SW480 (cell line): Measurements from ENCODE around the gene OR52I1.

ENCODE experiments used
- DNase-seq: peaks from one replicate; pipeline ENCODE4 v3.0.0-alpha.2; 2016; ENCODE audit warnings: low spot score

OR52I1 gene

GRCh38 chr11:4593739-4594138, at the start of gene OR52I1:
OR52I1 (plus strand) TSS chr11:4594039; CDS start chr11:4594039, 0 bp downstream.
- no peak for DNase-seq

- DNase-seq = no peak
These were observed 48.9 kb upstream of the OR52I1 start, which contains the start of gene OR52M1 for GRCh38 chr11:4544891-4545290. OR52M1 (plus strand) TSS chr11:4545191; CDS start chr11:4545191, 0 bp downstream.

GRCh38 chr11:4546878-4547277, 47.0 kb upstream of the OR52I1 start:
- DNase-seq = no peak

- DNase-seq = no peak
These were observed 46.4 kb upstream of the OR52I1 start for GRCh38 chr11:4547416-4547815.

- no peak for DNase-seq
These were observed 42.4 kb upstream of the OR52I1 start for GRCh38 chr11:4551346-4551979.

- no peak for DNase-seq
These were observed 34.1 kb upstream of the OR52I1 start for GRCh38 chr11:4559527-4560440.

- no peak for DNase-seq
These were observed 33.4 kb upstream of the OR52I1 start for GRCh38 chr11:4560467-4560866.

- DNase-seq = no peak
These were observed 28.5 kb upstream of the OR52I1 start for GRCh38 chr11:4565371-4565770.

- no peak for DNase-seq
These were observed 24.8 kb upstream of the OR52I1 start for GRCh38 chr11:4569075-4569474.

GRCh38 chr11:4576880-4577279, 17.0 kb upstream of the OR52I1 start:
- DNase-seq = no peak

GRCh38 chr11:4577761-4578160, 16.1 kb upstream of the OR52I1 start:
- no peak for DNase-seq

GRCh38 chr11:4578624-4579023, 15.2 kb upstream of the OR52I1 start:
- no peak for DNase-seq

GRCh38 chr11:4580124-4580523, 13.7 kb upstream of the OR52I1 start:
- DNase-seq = no peak

GRCh38 chr11:4581443-4581842, 12.4 kb upstream of the OR52I1 start, which contains the start of gene OR52I2:
OR52I2 (plus strand) TSS chr11:4581743.
- no peak for DNase-seq

- no peak for DNase-seq
These were observed 4.8 kb upstream of the OR52I1 start for GRCh38 chr11:4589017-4589416.

GRCh38 chr11:4605057-4605456, 11.2 kb downstream of the OR52I1 start:
- no peak for DNase-seq

GRCh38 chr11:4606231-4607015, 12.6 kb downstream of the OR52I1 start:
- no peak for DNase-seq

- no peak for DNase-seq
These were observed 13.3 kb downstream of the OR52I1 start for GRCh38 chr11:4607096-4607495.

GRCh38 chr11:4607781-4608666, 14.2 kb downstream of the OR52I1 start, which contains the start of gene TRIM68:
TRIM68 (minus strand) TSS chr11:4608231; CDS start chr11:4605504, 2,727 bp downstream.
- peak; percentile 93 for DNase-seq

- DNase-seq = no peak
These were observed 16.6 kb downstream of the OR52I1 start for GRCh38 chr11:4610258-4610935.

GRCh38 chr11:4611986-4612385, 18.1 kb downstream of the OR52I1 start:
- no peak for DNase-seq
